ENCODE results near the gene SP140.
A peak's percentile ranks its signal among the peaks of the same experiment; 100 is the strongest.

Gene SP140

GRCh38 chr2:230343747-230344146, 118.2 kb downstream of the SP140 start:
- no peak for TF ChIP-seq Cebpa-rat (IDR thresholded peaks at IDR 0.05)
- Histone ChIP-seq H4K20me1 (peaks cover 0 to 13% (median 0%) of the 10 kb centered on the region in 11 experiments; a peak in 5 of 22 replicates), H3K27ac (no peak overlapping the region), H3K4me1 (peaks cover 5 to 17% (median 8%) of the 10 kb centered on the region in 10 experiments; a peak in 14 of 20 replicates), H3K9me3 (replicated peaks in 1 of 11) (peaks cover 43 to 63% (median 57%) of the 10 kb centered on the region in 11 experiments), H3K4me3 (no peak overlapping the region), H3K9ac (no peak overlapping the region), H3K27me3 (no peaks in the 10 kb centered on the region), H3K4me2 (no peak overlapping the region), H3K36me3 (peaks cover 28 to 66% (median 51%) of the 10 kb centered on the region in 11 experiments)

- no peak for TF ChIP-seq Cebpa-rat (IDR thresholded peaks at IDR 0.05)
- Histone ChIP-seq H3K4me1 (peaks cover 5 to 21% (median 8%) of the 10 kb centered on the region in 10 experiments; a peak in 14 of 20 replicates), H3K4me3 (no peak overlapping the region), H3K4me2 (no peak overlapping the region), H3K27ac (no peak overlapping the region), H3K9ac (no peak overlapping the region), H3K27me3 (no peaks in the 10 kb centered on the region), H4K20me1 (peaks cover 0 to 13% (median 0%) of the 10 kb centered on the region in 11 experiments; a peak in 5 of 22 replicates), H3K9me3 (replicated peaks in 1 of 11) (peaks cover 45 to 63% (median 57%) of the 10 kb centered on the region in 11 experiments), H3K36me3 (peaks cover 29 to 73% (median 55%) of the 10 kb centered on the region in 11 experiments)
Measured at GRCh38 chr2:230346465-230346864, 120.9 kb downstream of the SP140 start.

GRCh38 chr2:230346921-230347533, 121.5 kb downstream of the SP140 start:
- TF ChIP-seq Cebpa-rat (IDR thresholded peaks at IDR 0.05): no peak
- Histone ChIP-seq H3K36me3 (peaks cover 32 to 78% (median 57%) of the 10 kb centered on the region in 11 experiments), H3K4me3 (no peak overlapping the region), H3K9ac (no peak overlapping the region), H3K9me3 (replicated peaks in 1 of 11) (peaks cover 45 to 63% (median 57%) of the 10 kb centered on the region in 11 experiments), H4K20me1 (peaks cover 0 to 13% (median 0%) of the 10 kb centered on the region in 11 experiments; a peak in 5 of 22 replicates), H3K4me2 (peak overlapping the region in 5 of 11 experiments; percentile 13 to 75 (median 57); a peak in 7 of 22 replicates), H3K27ac (no peak overlapping the region; a peak in 1 of 22 replicates), H3K4me1 (peaks cover 5 to 21% (median 8%) of the 10 kb centered on the region in 10 experiments; a peak in 14 of 20 replicates), H3K27me3 (no peaks in the 10 kb centered on the region)

GRCh38 chr2:230347659-230348305, 122.2 kb downstream of the SP140 start:
- H3K36me3 ChIP-seq: peaks cover 34 to 71% (median 52%) of the 10 kb centered on the region in 11 experiments
- no peak overlapping the region for H3K9ac ChIP-seq
- H4K20me1 ChIP-seq: peaks cover 0 to 13% (median 0%) of the 10 kb centered on the region in 11 experiments; a peak in 5 of 22 replicates
- peak overlapping the region in 8 of 11 experiments; percentile 12 to 75 (median 34); a peak in 11 of 22 replicates for H3K4me2 ChIP-seq
- TF ChIP-seq Cebpa-rat (IDR thresholded peaks at IDR 0.05): no peak
- H3K27me3 ChIP-seq: no peaks in the 10 kb centered on the region
- no peak overlapping the region for H3K4me3 ChIP-seq
- peaks cover 5 to 21% (median 8%) of the 10 kb centered on the region in 10 experiments; a peak in 14 of 20 replicates for H3K4me1 ChIP-seq
- peak overlapping the region in 1 of 11 experiments; percentile 1; a peak in 2 of 22 replicates for H3K27ac ChIP-seq
- peaks cover 43 to 57% (median 51%) of the 10 kb centered on the region in 11 experiments for H3K9me3 ChIP-seq (replicated peaks in 1 of 11)

- no peak overlapping the region for H3K27ac ChIP-seq
- H3K27me3 ChIP-seq: no peaks in the 10 kb centered on the region
- TF ChIP-seq Cebpa-rat (IDR thresholded peaks at IDR 0.05): no peak
- no peak overlapping the region for H3K4me3 ChIP-seq
- peaks cover 25 to 60% (median 42%) of the 10 kb centered on the region in 11 experiments; a peak in 21 of 22 replicates for H3K36me3 ChIP-seq
- H3K4me1 ChIP-seq: peaks cover 5 to 21% (median 8%) of the 10 kb centered on the region in 10 experiments; a peak in 14 of 20 replicates
- H3K9me3 ChIP-seq (replicated peaks in 1 of 11): peaks cover 33 to 47% (median 41%) of the 10 kb centered on the region in 11 experiments
- H3K9ac ChIP-seq: no peak overlapping the region
- H4K20me1 ChIP-seq: peaks cover 0 to 13% (median 0%) of the 10 kb centered on the region in 11 experiments; a peak in 5 of 22 replicates
- no peak overlapping the region for H3K4me2 ChIP-seq
Measured at GRCh38 chr2:230348787-230349186, 123.3 kb downstream of the SP140 start.

- TF ChIP-seq Cebpa-rat (IDR thresholded peaks at IDR 0.05): no peak
- Histone ChIP-seq H3K4me2 (no peak overlapping the region), H3K9ac (no peak overlapping the region), H3K4me1 (no peaks in the 10 kb centered on the region), H3K9me3 (replicated peaks in 1 of 11) (peaks cover 8 to 18% (median 13%) of the 10 kb centered on the region in 11 experiments; a peak in 16 of 22 replicates), H3K27me3 (no peaks in the 10 kb centered on the region), H3K36me3 (peaks cover 33 to 56% (median 41%) of the 10 kb centered on the region in 11 experiments), H3K4me3 (no peak overlapping the region), H4K20me1 (no peaks in the 10 kb centered on the region), H3K27ac (no peak overlapping the region)
Measured at GRCh38 chr2:230356084-230356483, 130.5 kb downstream of the SP140 start.

GRCh38 chr2:230358305-230358704, 132.8 kb downstream of the SP140 start:
- no peak for TF ChIP-seq Cebpa-rat (IDR thresholded peaks at IDR 0.05)
- Histone ChIP-seq H3K9ac (no peak overlapping the region), H3K4me1 (peaks cover 12 to 17% (median 13%) of the 10 kb centered on the region in 10 experiments), H3K27ac (no peak overlapping the region), H3K36me3 (peaks cover 45 to 67% (median 58%) of the 10 kb centered on the region in 11 experiments), H3K9me3 (replicated peaks in 1 of 11) (peaks cover 8 to 18% (median 13%) of the 10 kb centered on the region in 11 experiments; a peak in 16 of 22 replicates), H3K27me3 (no peaks in the 10 kb centered on the region), H3K4me3 (no peak overlapping the region), H3K4me2 (no peak overlapping the region), H4K20me1 (no peaks in the 10 kb centered on the region)

GRCh38 chr2:230360028-230360427, 134.5 kb downstream of the SP140 start:
- Histone ChIP-seq H4K20me1 (no peaks in the 10 kb centered on the region), H3K4me2 (no peak overlapping the region), H3K4me1 (peaks cover 12 to 17% (median 13%) of the 10 kb centered on the region in 10 experiments), H3K9me3 (replicated peaks in 1 of 11) (peaks cover 8 to 29% (median 16%) of the 10 kb centered on the region in 11 experiments; a peak in 16 of 22 replicates), H3K4me3 (no peak overlapping the region), H3K27me3 (no peaks in the 10 kb centered on the region), H3K36me3 (peaks cover 50 to 84% (median 70%) of the 10 kb centered on the region in 11 experiments), H3K9ac (no peak overlapping the region), H3K27ac (no peak overlapping the region)
- no peak for TF ChIP-seq Cebpa-rat (IDR thresholded peaks at IDR 0.05)
